SU-DHL-6 (cell line): Measurements from ENCODE around the gene NR5A2.

Experiments used
- EZH2phosphoT487 ChIP-seq: fragments of 200-600 bp; sonication (generic), shearing (Covaris generic); conservative IDR thresholded peaks from 2 replicates; pipeline ENCODE4 v1.6.1; 2018; ENCODE audit warnings: mild to moderate bottlenecking, antibody characterized with exemption, low read length, moderate library complexity, mixed read lengths
- TF ChIP-seq, protein P1 (sequence below): fragments of 200-600 bp; sonication (generic); IDR thresholded peaks from one replicate; pipeline ENCODE4 v1.5.1; 2017; ENCODE audit warnings: antibody characterized with exemption, mild to moderate bottlenecking, low read length, moderate library complexity; ENCODE audit not compliant: insufficient read depth, poor library complexity, severe bottlenecking

DNA sequence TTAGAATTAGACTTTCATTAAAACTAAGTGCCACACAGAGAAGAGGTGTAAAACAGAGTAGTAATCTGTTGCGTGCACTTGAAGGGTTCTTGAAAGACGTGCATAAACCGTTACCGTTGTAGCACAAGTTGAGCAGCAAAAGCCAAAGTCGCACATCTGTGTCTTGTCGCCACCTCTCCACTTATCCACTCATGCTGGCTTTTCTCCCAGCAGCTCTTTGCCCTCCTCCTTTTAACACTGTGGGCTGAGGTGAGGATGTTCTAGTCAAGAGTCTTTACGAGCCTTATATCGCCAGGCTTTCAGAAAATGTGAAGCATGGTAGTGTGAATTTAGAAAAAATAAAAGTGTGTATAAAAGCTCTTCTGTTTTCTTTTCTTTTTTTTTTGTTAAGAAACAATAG, 48.0 kb downstream of the NR5A2 start:
- TF ChIP-seq, protein P1, sequence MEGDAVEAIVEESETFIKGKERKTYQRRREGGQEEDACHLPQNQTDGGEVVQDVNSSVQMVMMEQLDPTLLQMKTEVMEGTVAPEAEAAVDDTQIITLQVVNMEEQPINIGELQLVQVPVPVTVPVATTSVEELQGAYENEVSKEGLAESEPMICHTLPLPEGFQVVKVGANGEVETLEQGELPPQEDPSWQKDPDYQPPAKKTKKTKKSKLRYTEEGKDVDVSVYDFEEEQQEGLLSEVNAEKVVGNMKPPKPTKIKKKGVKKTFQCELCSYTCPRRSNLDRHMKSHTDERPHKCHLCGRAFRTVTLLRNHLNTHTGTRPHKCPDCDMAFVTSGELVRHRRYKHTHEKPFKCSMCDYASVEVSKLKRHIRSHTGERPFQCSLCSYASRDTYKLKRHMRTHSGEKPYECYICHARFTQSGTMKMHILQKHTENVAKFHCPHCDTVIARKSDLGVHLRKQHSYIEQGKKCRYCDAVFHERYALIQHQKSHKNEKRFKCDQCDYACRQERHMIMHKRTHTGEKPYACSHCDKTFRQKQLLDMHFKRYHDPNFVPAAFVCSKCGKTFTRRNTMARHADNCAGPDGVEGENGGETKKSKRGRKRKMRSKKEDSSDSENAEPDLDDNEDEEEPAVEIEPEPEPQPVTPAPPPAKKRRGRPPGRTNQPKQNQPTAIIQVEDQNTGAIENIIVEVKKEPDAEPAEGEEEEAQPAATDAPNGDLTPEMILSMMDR, result no peak
- TF ChIP-seq EZH2phosphoT487, result no peak
